Parathyroid adenoma (tissue), 2 donors: Measurements from ENCODE around the gene NUAK1.

Source experiments
- H2AFZ ChIP-seq: fragments of 300-600 bp; sonication (generic); one replicate; pipeline ENCODE4 v1.7.0; 2017; ENCODE audit warnings: antibody characterized with exemption, mild to moderate bottlenecking
- H3K27ac ChIP-seq: fragments of 300-600 bp; sonication (generic); one replicate; pipeline ENCODE4 v1.7.0; 2017
- H3K27me3 ChIP-seq: fragments of 300-600 bp; sonication (generic); one replicate; pipeline ENCODE4 v1.7.0; 2017; ENCODE audit warnings: low read length; ENCODE audit not compliant: control insufficient read depth, insufficient read depth
- H3K36me3 ChIP-seq: fragments of 300-600 bp; sonication (generic); one replicate; pipeline ENCODE4 v1.7.0; 2017; ENCODE audit warnings: low read length; ENCODE audit not compliant: control insufficient read depth, insufficient read depth
- H3K4me1 ChIP-seq: fragments of 300-600 bp; sonication (generic); one replicate; pipeline ENCODE4 v1.7.0; 2017; ENCODE audit warnings: control low read depth
- H3K4me2 ChIP-seq: fragments of 300-600 bp; sonication (generic); one replicate; pipeline ENCODE4 v1.7.0; 2017; ENCODE audit warnings: low read length
- H3K4me3 ChIP-seq: fragments of 300-600 bp; sonication (generic); one replicate; pipeline ENCODE4 v1.7.0; 2017; ENCODE audit warnings: low read depth, low read length
- H3K79me2 ChIP-seq: fragments of 300-600 bp; sonication (generic); one replicate; pipeline ENCODE4 v1.7.0; 2017; ENCODE audit warnings: control low read depth
- H3K9ac ChIP-seq: fragments of 300-600 bp; sonication (generic); one replicate; pipeline ENCODE4 v1.7.0; 2017; ENCODE audit warnings: mild to moderate bottlenecking
- H3K9me3 ChIP-seq: fragments of 300-600 bp; sonication (generic); one replicate; pipeline ENCODE4 v1.7.0; 2017; ENCODE audit warnings: low read length; ENCODE audit not compliant: control insufficient read depth
- TF ChIP-seq, protein P1 (sequence below): fragments of 300-600 bp; sonication (generic); IDR thresholded peaks from one replicate; pipeline ENCODE4 v1.7.0; 2017; ENCODE audit warnings: antibody characterized with exemption, mild to moderate bottlenecking
- donor health status: primary hyperparathyroidism.

NUAK1 gene

DNA sequence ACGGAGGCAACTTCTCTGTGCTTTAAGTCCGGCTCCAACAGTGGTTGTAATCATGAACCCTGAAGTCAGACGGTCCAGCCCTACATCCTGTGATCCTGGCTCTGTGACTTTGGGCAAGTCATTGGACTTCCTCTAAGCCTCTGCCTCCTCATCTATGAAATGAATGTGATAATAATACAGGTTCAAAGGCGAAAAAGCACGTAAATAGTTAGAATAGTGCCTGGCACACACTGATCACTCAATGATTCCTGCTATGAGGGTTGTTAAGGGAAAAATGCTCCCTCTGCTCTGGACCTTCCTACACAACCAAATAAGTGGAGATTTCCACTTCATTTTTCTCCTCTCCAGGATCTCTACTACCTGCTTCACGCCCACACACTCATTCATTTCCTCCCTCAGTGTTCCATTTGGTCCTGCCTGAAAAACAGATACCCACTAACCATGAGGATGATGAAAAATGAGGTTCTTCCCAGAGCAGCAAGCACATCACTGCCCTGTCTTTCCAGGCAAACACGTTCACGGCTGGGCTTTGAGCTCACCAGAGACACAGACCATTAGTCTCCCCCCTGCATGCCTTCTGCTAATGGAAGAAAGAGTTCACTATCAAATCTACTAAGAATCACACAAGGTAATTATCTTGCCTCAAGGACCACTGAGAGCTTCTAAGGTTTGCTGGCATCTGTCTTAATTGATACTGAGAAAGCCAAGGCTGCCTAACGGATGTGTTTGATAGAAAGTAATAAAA is 13.2 kb downstream of the NUAK1 start:
- peaks cover 20% of the 10 kb centered on the region for H3K4me1 ChIP-seq
- TF ChIP-seq, protein P1, sequence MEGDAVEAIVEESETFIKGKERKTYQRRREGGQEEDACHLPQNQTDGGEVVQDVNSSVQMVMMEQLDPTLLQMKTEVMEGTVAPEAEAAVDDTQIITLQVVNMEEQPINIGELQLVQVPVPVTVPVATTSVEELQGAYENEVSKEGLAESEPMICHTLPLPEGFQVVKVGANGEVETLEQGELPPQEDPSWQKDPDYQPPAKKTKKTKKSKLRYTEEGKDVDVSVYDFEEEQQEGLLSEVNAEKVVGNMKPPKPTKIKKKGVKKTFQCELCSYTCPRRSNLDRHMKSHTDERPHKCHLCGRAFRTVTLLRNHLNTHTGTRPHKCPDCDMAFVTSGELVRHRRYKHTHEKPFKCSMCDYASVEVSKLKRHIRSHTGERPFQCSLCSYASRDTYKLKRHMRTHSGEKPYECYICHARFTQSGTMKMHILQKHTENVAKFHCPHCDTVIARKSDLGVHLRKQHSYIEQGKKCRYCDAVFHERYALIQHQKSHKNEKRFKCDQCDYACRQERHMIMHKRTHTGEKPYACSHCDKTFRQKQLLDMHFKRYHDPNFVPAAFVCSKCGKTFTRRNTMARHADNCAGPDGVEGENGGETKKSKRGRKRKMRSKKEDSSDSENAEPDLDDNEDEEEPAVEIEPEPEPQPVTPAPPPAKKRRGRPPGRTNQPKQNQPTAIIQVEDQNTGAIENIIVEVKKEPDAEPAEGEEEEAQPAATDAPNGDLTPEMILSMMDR = no peak
- H2AFZ ChIP-seq = no peak overlapping the region
- no peaks in the 10 kb centered on the region for H3K27me3 ChIP-seq
- no peak overlapping the region for H3K9ac ChIP-seq
- no peak overlapping the region for H3K4me3 ChIP-seq
- no peaks in the 10 kb centered on the region for H3K9me3 ChIP-seq
- no peak overlapping the region for H3K27ac ChIP-seq
- peaks cover 81% of the 10 kb centered on the region for H3K79me2 ChIP-seq
- H3K4me2 ChIP-seq = no peak overlapping the region
- H3K36me3 ChIP-seq = no peaks in the 10 kb centered on the region

DNA sequence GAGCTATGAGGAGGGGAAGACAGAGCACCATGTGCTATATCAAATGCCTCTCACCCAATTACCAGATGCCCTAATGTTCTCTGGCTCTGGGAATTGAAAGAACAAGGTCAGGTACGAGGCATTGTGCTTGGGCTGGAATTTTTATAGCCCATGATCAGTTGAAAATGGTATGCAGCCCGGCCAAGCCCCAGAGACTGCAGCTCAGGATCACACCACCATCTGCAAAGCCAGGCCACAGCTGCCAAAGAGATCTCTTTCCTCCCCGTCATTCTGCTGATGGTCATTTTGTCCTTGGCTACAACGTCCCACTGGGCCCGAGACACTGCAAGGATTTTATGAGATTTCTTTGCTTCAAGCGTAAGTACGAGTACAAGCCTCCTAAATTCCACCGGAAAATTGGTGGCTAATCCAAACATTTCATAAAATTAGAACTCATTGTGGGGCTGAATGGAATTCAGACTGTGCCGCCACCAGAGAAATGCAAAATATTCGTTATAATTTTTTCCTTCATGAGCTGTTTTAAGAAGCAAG is 15.1 kb downstream of the NUAK1 start:
- Histone ChIP-seq H3K4me1 (peaks cover 20% of the 10 kb centered on the region), H3K9ac (no peak overlapping the region), H3K9me3 (no peaks in the 10 kb centered on the region), H3K4me2 (no peak overlapping the region), H3K79me2 (peaks cover 76% of the 10 kb centered on the region), H2AFZ (no peak overlapping the region), H3K4me3 (no peak overlapping the region), H3K27ac (no peak overlapping the region), H3K27me3 (no peaks in the 10 kb centered on the region), H3K36me3 (no peaks in the 10 kb centered on the region)
- TF ChIP-seq, protein P1 = no peak

DNA sequence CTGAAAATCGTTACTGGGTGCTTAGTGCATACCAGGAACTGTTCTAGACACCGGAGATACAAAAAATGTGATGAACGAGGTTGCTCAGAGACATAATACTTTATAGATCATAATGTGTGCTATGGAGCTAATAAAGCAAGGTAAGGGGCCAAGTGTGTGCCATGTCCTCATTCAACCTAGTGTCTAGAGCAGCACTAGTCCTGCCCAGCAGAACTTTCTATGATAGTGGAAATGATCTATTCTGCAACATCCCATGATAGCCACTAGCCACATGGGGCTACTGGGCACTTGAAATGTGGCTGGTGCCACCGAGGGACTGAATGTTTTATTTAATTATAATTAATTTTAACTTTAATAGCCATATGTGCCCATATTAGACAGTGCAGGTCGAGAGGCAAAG is 15.6 kb downstream of the NUAK1 start:
- Histone ChIP-seq H3K27me3 (no peaks in the 10 kb centered on the region), H3K9me3 (no peaks in the 10 kb centered on the region), H3K4me3 (no peak overlapping the region), H3K27ac (peak overlapping the region; percentile 52), H3K4me1 (peaks cover 23% of the 10 kb centered on the region), H3K79me2 (peaks cover 76% of the 10 kb centered on the region), H3K36me3 (no peaks in the 10 kb centered on the region), H3K4me2 (no peak overlapping the region), H2AFZ (no peak overlapping the region), H3K9ac (no peak overlapping the region)
- TF ChIP-seq, protein P1 = no peak

DNA sequence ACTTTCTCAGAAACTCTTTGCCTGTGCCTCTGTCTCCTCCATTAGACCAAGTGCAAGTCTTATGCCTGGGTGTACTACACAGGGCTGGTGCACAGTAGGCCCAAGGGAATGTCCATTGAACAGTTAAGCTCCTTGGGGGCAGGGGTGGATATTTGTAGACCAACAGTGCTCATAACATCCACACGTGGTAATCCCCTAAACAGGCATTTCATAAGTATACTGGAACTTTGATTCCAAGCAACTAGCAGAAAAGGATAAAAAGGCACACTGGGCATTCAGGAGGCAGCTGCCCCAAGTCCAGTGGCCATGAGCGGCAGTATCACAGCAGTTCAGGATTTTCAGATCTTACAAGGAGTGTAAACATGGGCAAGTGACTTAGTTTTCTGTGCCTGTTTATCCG is 16.8 kb downstream of the NUAK1 start:
- Histone ChIP-seq H3K9me3 (no peaks in the 10 kb centered on the region), H3K4me2 (no peak overlapping the region), H3K4me3 (no peak overlapping the region), H3K4me1 (peaks cover 17% of the 10 kb centered on the region), H3K27ac (no peak overlapping the region), H3K27me3 (no peaks in the 10 kb centered on the region), H3K79me2 (peaks cover 77% of the 10 kb centered on the region), H3K9ac (no peak overlapping the region), H2AFZ (no peak overlapping the region), H3K36me3 (no peaks in the 10 kb centered on the region)
- TF ChIP-seq, protein P1 = no peak
